ENCODE data around the gene UIMC1.
"Not testable (repeated sequence)": the region's sequence is repeated elsewhere in the genome, so short reads cannot be mapped to it uniquely, and the experiment has no call there.

The UIMC1 gene

GRCh38 chr5:177005619-177006264 lies 837 bp downstream of the UIMC1 start:
- peak; percentile 37 to 69 for DNase-seq

- no peak for DNase-seq
Observed at GRCh38 chr5:177004961-177005360, 1.6 kb downstream of the UIMC1 start.

- no peak for DNase-seq
Observed at GRCh38 chr5:177003649-177004048, 2.9 kb downstream of the UIMC1 start.

DNA sequence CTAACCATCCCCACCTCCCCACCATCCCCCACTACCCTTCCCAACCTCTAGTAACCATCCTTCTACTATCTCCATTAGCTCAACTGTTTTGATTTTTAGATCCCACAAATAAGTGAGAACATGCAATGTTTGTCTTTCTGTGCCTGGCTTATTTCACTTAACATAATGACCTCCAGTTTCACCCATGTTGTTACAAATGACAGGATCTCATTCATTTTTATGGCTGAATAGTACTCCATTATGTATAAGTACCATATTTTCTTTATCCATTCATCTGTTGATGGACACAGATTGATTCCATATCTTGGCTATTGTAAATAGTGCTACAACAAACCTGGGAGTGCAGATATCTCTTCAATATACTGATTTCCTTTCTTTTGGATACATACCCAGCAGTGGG lies 7.1 kb downstream of the UIMC1 start:
- not testable (repeated sequence) for DNase-seq

DNA sequence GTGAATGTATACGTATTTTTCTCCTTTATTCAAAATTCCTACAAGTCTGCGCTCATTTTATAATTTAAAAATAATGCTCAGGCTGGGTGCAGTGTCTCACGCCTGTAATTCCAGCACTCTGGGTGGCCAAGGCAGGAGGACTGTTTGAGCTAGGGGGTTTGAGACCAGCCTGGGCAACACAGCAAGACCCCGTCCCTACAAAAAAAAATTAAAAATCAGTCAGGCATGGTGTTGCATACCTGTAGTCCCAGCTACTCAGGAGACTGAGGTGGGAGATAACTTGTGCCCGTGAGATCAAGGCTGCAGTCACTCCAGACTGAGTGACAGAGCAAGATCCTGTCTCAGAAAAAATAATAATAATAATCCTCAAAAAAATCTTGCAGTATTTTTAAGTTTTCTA lies 7.8 kb downstream of the UIMC1 start:
- DNase-seq, result no peak

- no peak for DNase-seq
Observed at GRCh38 chr5:176996780-176997179, 9.8 kb downstream of the UIMC1 start.

DNA sequence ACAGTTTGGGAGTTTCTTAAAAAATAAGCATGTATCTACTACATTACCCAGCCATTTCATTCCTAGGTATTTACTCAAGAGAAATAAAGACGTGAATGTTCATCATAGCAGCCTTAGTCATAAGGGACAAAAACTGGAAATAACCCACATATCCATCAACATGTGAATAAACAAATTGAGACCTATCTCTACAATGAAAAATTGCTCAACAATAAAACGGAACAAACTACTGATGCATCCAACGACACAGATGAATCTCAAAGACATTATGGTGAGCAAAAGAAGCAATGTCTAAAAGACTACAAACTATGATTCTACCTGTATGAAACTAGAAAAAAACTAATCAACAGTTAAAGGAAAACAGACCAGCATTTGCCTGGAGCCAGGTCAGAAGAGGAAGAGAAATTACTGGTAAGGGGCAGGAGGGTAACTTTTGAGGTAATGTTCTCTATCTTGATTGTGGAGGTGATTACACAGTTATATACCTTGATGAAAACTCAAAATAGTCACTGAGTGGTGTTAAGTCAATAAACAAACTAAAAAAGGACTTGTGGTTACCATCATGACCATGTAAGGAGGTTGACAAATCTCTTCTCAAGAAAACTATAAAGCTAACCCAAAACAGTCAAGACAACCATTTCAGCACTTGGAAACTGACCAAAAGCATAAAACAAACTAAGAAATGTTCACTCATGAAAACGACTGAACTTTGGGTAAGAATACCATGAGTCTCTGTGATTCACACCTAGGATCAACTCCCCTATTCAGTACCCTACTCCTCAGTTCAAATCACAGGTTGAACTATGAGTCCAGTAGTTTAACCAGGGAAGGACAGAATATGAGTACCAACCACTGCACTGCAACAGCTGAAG lies 10.4 kb downstream of the UIMC1 start:
- no peak for DNase-seq

GRCh38 chr5:176995122-176995490 lies 11.5 kb downstream of the UIMC1 start:
- DNase-seq, result no peak

- no peak for DNase-seq
Observed at GRCh38 chr5:176994460-176995121, 12.0 kb downstream of the UIMC1 start.

DNA sequence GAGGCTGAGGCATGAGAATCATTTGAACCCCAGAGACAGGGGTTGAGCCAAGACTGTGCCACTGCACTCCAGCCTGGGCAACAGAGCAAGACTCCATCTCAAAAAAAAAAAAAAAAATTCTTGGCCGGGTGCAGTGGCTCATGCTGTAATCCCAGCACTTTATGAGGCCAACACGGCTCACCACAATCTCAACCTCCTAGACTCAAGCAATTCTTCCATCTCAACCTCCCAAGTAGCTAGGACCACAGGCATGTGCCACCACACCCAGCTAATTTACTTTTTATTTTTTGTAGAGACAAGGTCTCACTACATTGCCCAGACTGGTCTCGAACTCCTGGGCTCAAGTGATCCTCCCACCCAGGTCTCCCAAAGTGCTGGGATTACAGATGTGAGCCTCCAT lies 13.5 kb downstream of the UIMC1 start:
- DNase-seq, result not testable (repeated sequence)

DNA sequence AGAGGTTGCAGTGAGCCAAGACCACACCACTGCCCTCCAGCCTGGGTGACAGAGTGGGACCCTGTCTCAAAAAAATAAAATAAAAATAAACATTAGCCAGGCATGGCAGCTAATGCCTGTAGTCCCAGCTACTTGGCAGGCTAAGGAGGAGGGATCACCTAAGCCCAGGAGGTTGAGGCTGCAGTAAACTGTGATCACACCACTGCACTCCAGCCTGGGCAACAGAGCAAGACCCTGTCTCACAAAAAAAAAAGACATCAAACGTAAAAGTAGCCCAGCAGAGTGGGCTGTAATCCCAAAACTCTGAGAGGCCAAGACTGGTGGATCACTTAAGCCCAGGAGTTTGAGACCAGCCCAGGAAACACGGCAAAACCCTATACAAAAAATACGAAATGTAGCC lies 19.0 kb downstream of the UIMC1 start:
- no peak for DNase-seq

- no peak for DNase-seq
Observed at GRCh38 chr5:176986280-176986679, 20.3 kb downstream of the UIMC1 start.

DNA sequence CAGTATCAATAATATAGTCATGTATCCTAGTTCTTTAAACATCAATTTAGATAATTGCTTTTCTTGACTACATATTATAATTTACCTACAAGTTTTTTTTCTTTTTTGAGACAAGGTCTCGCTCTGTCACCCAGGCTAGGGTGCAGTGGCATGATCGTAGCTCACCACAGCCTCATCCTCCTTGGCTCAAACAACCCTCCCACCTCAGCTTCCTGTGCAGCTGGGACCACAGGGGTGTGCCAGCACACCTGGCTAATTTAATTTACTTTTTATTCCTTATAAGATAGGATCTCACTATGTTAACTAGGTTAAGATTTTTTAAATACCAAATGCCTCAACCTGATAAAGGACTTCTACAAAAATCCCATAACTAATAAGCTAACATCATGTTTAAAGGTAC lies 21.1 kb downstream of the UIMC1 start:
- no peak for DNase-seq

DNA sequence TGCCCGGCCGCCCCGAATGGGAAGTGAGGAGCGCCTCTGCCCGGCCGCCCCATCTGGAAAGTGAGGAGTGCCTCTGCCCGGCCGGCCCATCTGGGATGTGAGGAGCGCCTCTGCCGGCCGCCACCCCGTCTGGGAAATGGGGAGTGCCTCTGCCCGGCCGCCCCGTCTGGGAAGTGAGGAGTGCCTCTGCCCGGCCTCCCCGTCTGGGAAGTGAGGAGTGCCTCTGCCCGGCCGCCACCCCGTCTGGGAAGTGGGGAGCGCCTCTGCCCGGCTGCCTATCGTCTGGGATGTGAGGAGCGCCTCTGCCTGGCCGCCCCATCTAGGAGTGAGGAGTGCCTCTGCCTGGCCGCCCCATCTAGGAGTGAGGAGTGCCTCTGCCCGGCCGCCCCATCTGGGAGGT lies 22.4 kb downstream of the UIMC1 start:
- DNase-seq, result not testable (repeated sequence)

- not testable (repeated sequence) for DNase-seq
Observed at GRCh38 chr5:176983593-176983992, 23.0 kb downstream of the UIMC1 start.

DNA sequence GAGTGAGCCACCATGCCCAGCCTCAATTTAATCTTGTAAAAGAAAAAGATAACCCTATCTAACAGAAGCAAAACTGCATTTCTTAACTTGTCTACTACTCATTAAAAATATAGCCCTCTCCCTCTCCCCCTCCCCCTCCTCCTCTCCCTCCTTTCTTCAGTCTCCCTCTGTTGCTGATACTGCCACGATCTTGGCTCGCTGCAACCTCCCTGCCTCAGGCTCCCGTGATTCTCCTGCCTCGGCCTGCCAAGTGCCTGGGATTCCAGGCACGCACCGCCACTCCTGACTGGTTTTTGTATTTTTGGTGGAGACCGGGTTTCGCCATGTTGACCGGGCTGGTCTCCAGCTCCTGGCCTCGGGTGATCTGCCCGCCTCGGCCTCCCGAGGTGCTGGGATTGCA lies 23.5 kb downstream of the UIMC1 start:
- DNase-seq, result not testable (repeated sequence)

DNA sequence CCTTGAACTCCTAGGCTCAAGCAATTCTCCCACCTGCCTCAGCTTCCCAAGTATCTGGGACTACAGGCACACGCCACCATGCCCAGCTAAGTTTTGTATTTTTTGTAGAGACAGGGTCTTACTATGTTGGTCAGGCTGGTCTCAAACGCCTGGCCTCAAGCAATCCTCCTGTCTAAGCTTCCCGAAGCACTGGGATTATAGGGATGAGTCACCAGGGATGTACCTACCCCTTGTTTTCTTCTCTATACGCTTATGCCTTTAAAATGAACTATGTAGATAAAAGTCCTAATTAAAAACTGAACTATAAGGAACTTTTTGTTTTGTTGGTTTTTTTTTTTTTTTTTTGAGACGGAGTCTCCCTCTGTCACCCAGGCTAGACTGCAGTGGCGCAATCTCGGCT lies 25.8 kb downstream of the UIMC1 start:
- no peak for DNase-seq

GRCh38 chr5:176979669-176980068 lies 26.9 kb downstream of the UIMC1 start:
- no peak for DNase-seq

GRCh38 chr5:176965633-176966032 lies 40.9 kb downstream of the UIMC1 start:
- no peak for DNase-seq

DNA sequence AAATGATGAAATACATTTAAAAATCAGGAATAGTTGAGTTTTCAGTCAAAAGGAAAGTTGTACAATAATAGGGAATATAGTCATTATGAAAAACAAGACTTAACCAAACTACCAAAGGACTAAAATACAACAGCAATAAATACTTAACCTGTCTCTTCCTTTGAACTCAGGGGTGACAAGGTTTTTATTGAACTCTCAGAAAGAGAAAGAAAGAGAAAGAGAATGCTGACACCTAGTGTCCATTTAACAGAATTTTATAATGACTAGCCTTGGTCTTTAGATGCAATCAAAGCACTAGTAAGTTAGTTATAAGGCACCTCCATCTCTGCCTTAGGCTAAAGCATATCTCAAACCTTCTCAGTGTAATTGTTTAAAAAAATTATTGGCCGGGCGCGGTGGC lies 47.5 kb downstream of the UIMC1 start:
- DNase-seq, result peak; percentile 31 to 70

- DNase-seq, result no peak
Observed at GRCh38 chr5:176956756-176957155, 49.8 kb downstream of the UIMC1 start.

- no peak for DNase-seq
Observed at GRCh38 chr5:176955895-176956294, 50.7 kb downstream of the UIMC1 start.

GRCh38 chr5:176954050-176954449 lies 52.5 kb downstream of the UIMC1 start:
- no peak for DNase-seq
